H1 (cell line): ENCODE results near the gene UBE2G2. TPM values are rescaled to one million over a fixed set of nuclear protein-coding genes. Genes with fewer than 3 reads are reported as not detected.
A peak's percentile ranks its signal among the peaks of the same experiment; 100 is the strongest.

Source experiments
- CTCF ChIA-PET: fragments of 300-600 bp; sonication (Branson Sonifier 250); formaldehyde crosslinking; loops from one replicate; lab custom pipeline; 2021; ENCODE audit not compliant: partially characterized antibody; lab: Charles Lee
- POLR2A ChIA-PET: fragments of 300-600 bp; sonication (Branson Sonifier 250); formaldehyde crosslinking; loops from one replicate; lab custom pipeline; 2021; ENCODE audit warnings: inconsistent platforms; ENCODE audit not compliant: partially characterized antibody; lab: Charles Lee
- DNase-seq, 2 experiments: peaks; one replicate each; pipeline versions ENCODE4 v3.0.0 to v3.0.0-alpha.2; 2010 to 2022; ENCODE audit warnings: low spot score in 2 of 2, low read depth in 1 of 2, mixed read lengths in 1 of 2
- FAIRE-seq: peaks from 2 replicates; lab custom pipeline; 2011; peaks lifted over from hg19 to GRCh38; lab: Jason Lieb, UNC
- H2AFZ ChIP-seq: 2 replicates; pipeline ENCODE4 v1.8.1; 2012; ENCODE audit warnings: low read length, inconsistent platforms
- H2AK5ac ChIP-seq: 2 replicates; pipeline ENCODE4 v1.6.1; 2013; ENCODE audit warnings: low read depth, low read length
- H2BK120ac ChIP-seq: replicated peaks from 2 replicates; pipeline ENCODE3; 2013; ENCODE audit warnings: low read depth, low read length, inconsistent platforms
- H2BK12ac ChIP-seq: 2 replicates; pipeline ENCODE4 v1.6.1; 2013; ENCODE audit warnings: low read depth, low read length
- H2BK15ac ChIP-seq: 2 replicates; pipeline ENCODE4 v1.6.1; 2013; ENCODE audit warnings: low read length
- H2BK20ac ChIP-seq: 2 replicates; pipeline ENCODE4 v1.6.1; 2013; ENCODE audit warnings: low read length
- H2BK5ac ChIP-seq: 2 replicates; pipeline ENCODE4 v1.6.1; 2013; ENCODE audit warnings: low read depth, low read length
- H3K14ac ChIP-seq: 2 replicates; pipeline ENCODE4 v1.6.1; 2013; ENCODE audit warnings: inconsistent platforms; ENCODE audit not compliant: insufficient read length
- H3K18ac ChIP-seq: 2 replicates; pipeline ENCODE4 v1.6.1; 2013; ENCODE audit warnings: low read length; ENCODE audit errors: extremely low read depth
- H3K23ac ChIP-seq: 2 replicates; pipeline ENCODE4 v1.6.1; 2013; ENCODE audit warnings: inconsistent platforms; ENCODE audit not compliant: insufficient read length
- H3K23me2 ChIP-seq: 2 replicates; pipeline ENCODE4 v1.6.1; 2013; ENCODE audit warnings: low read depth, low read length
- H3K27ac ChIP-seq: 2 replicates; pipeline ENCODE4 v1.6.1; 2011; ENCODE audit warnings: low read depth, low read length, inconsistent platforms
- H3K27me3 ChIP-seq, 4 experiments: replicated peaks in 1 of 4; 1 replicate in 1 of 4; 2 replicates in 3 of 4; pipeline versions ENCODE4 v1.6.1 to v1.8.1; 2011 to 2013; ENCODE audit warnings: low read length in 3 of 4, mild to moderate bottlenecking in 3 of 4, inconsistent platforms in 2 of 4, mixed read lengths in 2 of 4, moderate library complexity in 1 of 4; ENCODE audit not compliant: control insufficient read depth in 3 of 4, insufficient read depth in 3 of 4; ENCODE audit errors: extremely low read depth in 1 of 4
- H3K36me3 ChIP-seq, 4 experiments: 2 replicates each; pipeline versions ENCODE4 v1.6.1 to v1.8.1; 2011 to 2013; ENCODE audit warnings: mild to moderate bottlenecking in 4 of 4, low read length in 3 of 4, moderate library complexity in 2 of 4, control low read depth in 1 of 4, inconsistent platforms in 1 of 4; ENCODE audit not compliant: insufficient read depth in 4 of 4, control insufficient read depth in 2 of 4
- H3K4ac ChIP-seq: replicated peaks from 2 replicates; pipeline ENCODE3; 2013; ENCODE audit warnings: low read length, low read depth, mixed read lengths, inconsistent platforms; ENCODE audit not compliant: insufficient read length
- H3K4me1 ChIP-seq, 4 experiments: replicated peaks in 1 of 4; 1 replicate in 1 of 4; 2 replicates in 3 of 4; pipeline versions ENCODE4 v1.6.1 to v1.8.1; 2011 to 2013; ENCODE audit warnings: low read length in 3 of 4, inconsistent platforms in 2 of 4, mixed read lengths in 1 of 4; ENCODE audit not compliant: insufficient read depth in 4 of 4, control insufficient read depth in 3 of 4
- H3K4me2 ChIP-seq, 2 experiments: 2 replicates each; pipeline versions ENCODE4 v1.6.1 to v1.8.1; 2011 to 2013; ENCODE audit warnings: low read depth in 2 of 2, low read length in 2 of 2, control low read depth in 1 of 2, inconsistent platforms in 1 of 2, mild to moderate bottlenecking in 1 of 2; ENCODE audit not compliant: insufficient read depth in 1 of 2
- H3K4me3 ChIP-seq, 4 experiments: fragments of 200-600, 300-600 bp in 1 of 4; sonication (generic), shearing (Covaris generic), sonication (Bioruptor Twin) in 1 of 4; 2 replicates each; pipeline versions ENCODE4 v1.5.1 to v1.8.1; 2011 to 2016; ENCODE audit warnings: low read length in 4 of 4, low read depth in 3 of 4, control low read depth in 2 of 4, inconsistent platforms in 2 of 4, mild to moderate bottlenecking in 2 of 4, mixed read lengths in 1 of 4, moderate library complexity in 1 of 4; ENCODE audit not compliant: insufficient read depth in 2 of 4; ENCODE audit errors: extremely low read depth in 1 of 4
- H3K56ac ChIP-seq: replicated peaks from 2 replicates; pipeline ENCODE3; 2013; ENCODE audit warnings: low read depth, mild to moderate bottlenecking, mixed read lengths, low read length, inconsistent platforms; ENCODE audit not compliant: insufficient read length
- H3K79me1 ChIP-seq: 2 replicates; pipeline ENCODE4 v1.6.1; 2013; ENCODE audit warnings: low read depth, low read length, control low read depth
- H3K79me2 ChIP-seq, 2 experiments: 2 replicates each; pipeline versions ENCODE4 v1.6.1 to v1.8.1; 2012 to 2013; ENCODE audit warnings: low read length in 2 of 2, mild to moderate bottlenecking in 2 of 2, inconsistent platforms in 1 of 2; ENCODE audit not compliant: insufficient read depth in 2 of 2, control insufficient read depth in 1 of 2
- H3K9ac ChIP-seq, 4 experiments: replicated peaks in 1 of 4; 1 replicate in 1 of 4; 2 replicates in 3 of 4; pipeline versions ENCODE4 v1.6.1 to v1.8.1; 2011 to 2013; ENCODE audit warnings: low read depth in 3 of 4, low read length in 3 of 4, control low read depth in 2 of 4, mild to moderate bottlenecking in 2 of 4, moderate library complexity in 2 of 4, inconsistent platforms in 1 of 4; ENCODE audit errors: extremely low read depth in 1 of 4
- H3K9me3 ChIP-seq, 2 experiments: 2 replicates each; pipeline versions ENCODE4 v1.6.1 to v1.8.1; 2012 to 2013; ENCODE audit warnings: mild to moderate bottlenecking in 2 of 2, moderate library complexity in 2 of 2, control low read depth in 1 of 2, inconsistent platforms in 1 of 2, low read depth in 1 of 2, low read length in 1 of 2, mixed read lengths in 1 of 2; ENCODE audit not compliant: insufficient read depth in 2 of 2
- H4K20me1 ChIP-seq, 2 experiments: replicated peaks in 1 of 2; 2 replicates each; pipeline versions ENCODE3 to v1.8.1; 2011 to 2013; ENCODE audit warnings: inconsistent platforms in 2 of 2, low read length in 2 of 2, mild to moderate bottlenecking in 1 of 2; ENCODE audit not compliant: insufficient read depth in 2 of 2, control insufficient read depth in 1 of 2
- H4K5ac ChIP-seq: 2 replicates; pipeline ENCODE4 v1.6.1; 2013; ENCODE audit warnings: low read length, low read depth, mixed read lengths, inconsistent platforms; ENCODE audit not compliant: insufficient read length
- H4K8ac ChIP-seq: 2 replicates; pipeline ENCODE4 v1.8.0; 2013; ENCODE audit warnings: mild to moderate bottlenecking, moderate library complexity, low read length, inconsistent platforms; ENCODE audit not compliant: insufficient read depth; ENCODE audit errors: extremely low read depth
- H4K91ac ChIP-seq: replicated peaks from 2 replicates; pipeline ENCODE3; 2013; ENCODE audit warnings: low read length, mixed read lengths, inconsistent platforms; ENCODE audit not compliant: insufficient read length
- ASH2L ChIP-seq: fragments of 200-600, 300-600 bp; sonication (generic); IDR thresholded peaks from one replicate; pipeline ENCODE4 v1.7.1; 2017; ENCODE audit warnings: low read length
- CBX5 ChIP-seq: fragments of 300-800, 300-1000 bp; sonication (generic); IDR thresholded peaks from 2 replicates; pipeline ENCODE4 v1.7.1; 2016; ENCODE audit warnings: antibody characterized with exemption, low read length, low read depth
- CHD2 ChIP-seq: IDR thresholded peaks from 2 replicates; pipeline ENCODE4 v1.6.1; 2012; ENCODE audit warnings: low read length, improper control_type of control experiment
- EGR1 ChIP-seq: IDR thresholded peaks from 2 replicates; pipeline ENCODE4 v1.6.1; 2011; ENCODE audit warnings: low read depth, low read length, borderline replicate concordance
- NRF1 ChIP-seq: IDR thresholded peaks from 2 replicates; pipeline ENCODE4 v1.6.1; 2011; ENCODE audit warnings: mild to moderate bottlenecking, low read depth, low read length, improper control_type of control experiment
- RBBP5 ChIP-seq: IDR thresholded peaks from 2 replicates; pipeline ENCODE4 v1.7.1; 2012; ENCODE audit warnings: low read depth, mild to moderate bottlenecking, inconsistent platforms, low read length, moderate library complexity, borderline replicate concordance
- RNF2 ChIP-seq: fragments of 200-900, 300-1000 bp; sonication (generic); IDR thresholded peaks from 2 replicates; pipeline ENCODE4 v1.7.1; 2016; ENCODE audit warnings: borderline replicate concordance, low read depth, mild to moderate bottlenecking, antibody characterized with exemption, low read length; ENCODE audit not compliant: poor library complexity, severe bottlenecking; ENCODE audit errors: missing control alignments
- SRF ChIP-seq: IDR thresholded peaks from 2 replicates; pipeline ENCODE4 v1.6.1; 2011; ENCODE audit warnings: mild to moderate bottlenecking, low read depth, low read length, moderate library complexity
- WGBS, 2 experiments: shearing (Covaris generic) in 1 of 2; methylation state at CpG; one replicate each; pipeline versions ENCODE4 v1.1.6 to v1.1.7; 2013 to 2015; ENCODE audit warnings: low lambda C conversion rate in 2 of 2, mixed read lengths in 2 of 2, inconsistent platforms in 1 of 2, low coverage in 1 of 2, missing lambda C conversion rate in 1 of 2; ENCODE audit not compliant: insufficient replicate concordance in 2 of 2, insufficient coverage in 1 of 2, insufficient read length in 1 of 2; ENCODE audit errors: extremely low coverage in 1 of 2, missing lambda C conversion rate in 1 of 2; 5-methylcytosine and 5-hydroxymethylcytosine counted together
- polyA plus RNA-seq, 7 experiments: library from polyadenylated mRNA; depleted of rRNA in 3 of 7; stranded (reverse) in 5 of 7; unstranded in 2 of 7; fragments of >200 nt in 5 of 7; fragments of 200-250 nt in 2 of 7; gene quantifications; 1 replicate in 5 of 7; 2 replicates in 1 of 7; 4 replicates in 1 of 7; pipeline versions ENCODE4 v1.2.1 to v1.2.3, GENCODE V29; 2011 to 2013; ENCODE audit warnings: missing spikeins in 2 of 7, mixed read lengths in 2 of 7
- total RNA-seq: library from RNA; stranded (reverse); fragmentation: NEBNext Ultra II Directional; extraction: Animal tissue kit (Norgen Biotek cat#: 25700); gene quantifications from 2 replicates; pipeline ENCODE4 v1.2.1, GENCODE V29; 2021

Gene UBE2G2
- total and polyA plus RNA-seq, 2 of the 8 experiments (the other 6 are each of a cell fraction or from before 2014, with no cell fraction given): 96.3 to 101 TPM

DNA sequence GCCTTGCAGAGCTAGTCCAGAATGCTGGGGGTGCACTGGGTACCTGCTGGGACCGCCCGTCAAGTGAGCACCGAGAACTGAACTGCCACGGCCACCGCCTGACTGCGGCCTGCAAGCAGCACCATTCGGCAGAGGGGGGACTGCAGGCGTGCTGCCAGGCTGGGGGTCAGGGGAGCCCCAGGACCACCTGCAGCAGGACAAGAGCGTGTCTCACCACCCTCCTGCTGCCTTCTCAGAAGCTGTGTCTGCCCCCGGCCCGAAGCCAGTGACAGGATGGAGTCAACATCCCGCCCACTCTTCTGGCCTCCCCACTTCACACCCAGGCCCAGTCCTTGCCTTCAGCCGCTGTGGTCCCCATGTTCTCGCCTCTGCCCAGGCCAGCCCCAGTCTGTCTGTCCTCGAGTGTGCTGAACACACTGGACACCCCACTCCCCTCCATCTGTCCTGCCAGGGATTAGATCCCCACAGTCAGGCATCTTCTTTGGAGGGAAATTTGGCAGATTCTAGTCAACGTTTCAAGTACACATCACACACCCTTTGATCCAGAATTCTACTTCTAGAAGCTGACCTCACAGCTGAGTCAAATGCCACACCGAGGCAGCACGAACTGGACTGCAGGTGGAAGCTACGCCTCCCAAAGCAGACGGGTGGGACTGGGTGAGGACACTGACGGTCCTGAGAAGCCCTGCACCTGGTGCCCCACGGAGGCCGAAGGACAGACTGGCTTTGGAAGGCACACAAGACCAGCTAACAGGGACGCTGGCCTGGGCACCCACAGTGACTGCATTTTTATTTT is 45.8 kb upstream of the UBE2G2 start:
- WGBS, 2 experiments: 88% methylated on average over 24 of the region's 24 CpGs; no CpG with 5 or more reads in 1 of the 2 experiments
- H3K14ac ChIP-seq: no peak overlapping the region
- H2BK120ac ChIP-seq: no peak overlapping the region
- H2BK15ac ChIP-seq: no peak overlapping the region
- H2BK20ac ChIP-seq: no peak overlapping the region
- no peak overlapping the region; the same call in 1 of the 2 replicates for H3K18ac ChIP-seq
- no peak overlapping the region for H2BK12ac ChIP-seq
- FAIRE-seq: no peak
- no peaks in the 10 kb centered on the region; a peak in 1 of 4 replicates for H3K9me3 ChIP-seq
- peaks cover 0 to 4% of the 10 kb centered on the region in 2 experiments for H4K20me1 ChIP-seq
- H2BK5ac ChIP-seq: no peak overlapping the region
- no peaks in the 10 kb centered on the region for H3K79me2 ChIP-seq
- no peak overlapping the region for H3K27ac ChIP-seq
- no peak overlapping the region for H4K91ac ChIP-seq
- peaks cover 3% of the 10 kb centered on the region; the same call in 1 of the 2 replicates for H3K23me2 ChIP-seq
- H4K5ac ChIP-seq: no peak overlapping the region
- H3K4me2 ChIP-seq: no peak overlapping the region; a peak in 1 of 4 replicates
- peaks cover 0 to 16% (median 4%) of the 10 kb centered on the region in 4 experiments; a peak in 5 of 7 replicates for H3K4me1 ChIP-seq
- H3K4ac ChIP-seq: no peak overlapping the region
- no peak overlapping the region for H3K56ac ChIP-seq
- peaks cover 14 to 24% (median 20%) of the 10 kb centered on the region in 4 experiments; a peak in 6 of 8 replicates for H3K36me3 ChIP-seq
- CTCF ChIA-PET: interaction anchor here (0.8 to 1.1 kb wide), 2 partner anchors 12 to 45 kb away, joined by 4 read pairs; no protein-coding TSS in a partner anchor
- no peaks in the 10 kb centered on the region for H3K27me3 ChIP-seq
- no peak overlapping the region for H3K9ac ChIP-seq
- no peak overlapping the region for H3K23ac ChIP-seq
- no peaks in the 10 kb centered on the region; the same call in 1 of the 2 replicates for H3K79me1 ChIP-seq
- no peak overlapping the region for H2AFZ ChIP-seq
- H2AK5ac ChIP-seq: no peak overlapping the region
- no peak for TF ChIP-seq ASH2L
- no peak for TF ChIP-seq EGR1
- TF ChIP-seq CBX5: no peak
- no peak for TF ChIP-seq NRF1
- TF ChIP-seq RNF2: no peak
- TF ChIP-seq RBBP5: no peak
- no peak for TF ChIP-seq CHD2
- no peak for TF ChIP-seq SRF
- no peak overlapping the region for H3K4me3 ChIP-seq
- no peak for DNase-seq
- peak overlapping the region; percentile 63 for H4K8ac ChIP-seq
- POLR2A ChIA-PET: interaction anchor here (0.7 to 2.3 kb wide), 4 partner anchors 10 to 186 kb away, joined by 3 to 5 read pairs (median 4); no protein-coding TSS in a partner anchor
